ENCODE results near the gene POLN.

POLN gene

GRCh38 chr4:2070421-2071251 lies 171.3 kb downstream of the POLN start:
- DNase-seq (ENCODE audit: low read depth), result no peak

- no peak for DNase-seq (ENCODE audit: low read depth)
Observed at GRCh38 chr4:2069986-2070385, 171.9 kb downstream of the POLN start.

- no peak for DNase-seq (ENCODE audit: low read depth)
Observed at GRCh38 chr4:2069161-2069971, 172.6 kb downstream of the POLN start.

GRCh38 chr4:2068566-2068965 lies 173.4 kb downstream of the POLN start:
- no peak for DNase-seq (ENCODE audit: low read depth)

GRCh38 chr4:2068198-2068470 lies 173.8 kb downstream of the POLN start:
- no peak for DNase-seq (ENCODE audit: low read depth)

GRCh38 chr4:2067446-2068197 lies 174.3 kb downstream of the POLN start:
- no peak for DNase-seq (ENCODE audit: low read depth)

DNA sequence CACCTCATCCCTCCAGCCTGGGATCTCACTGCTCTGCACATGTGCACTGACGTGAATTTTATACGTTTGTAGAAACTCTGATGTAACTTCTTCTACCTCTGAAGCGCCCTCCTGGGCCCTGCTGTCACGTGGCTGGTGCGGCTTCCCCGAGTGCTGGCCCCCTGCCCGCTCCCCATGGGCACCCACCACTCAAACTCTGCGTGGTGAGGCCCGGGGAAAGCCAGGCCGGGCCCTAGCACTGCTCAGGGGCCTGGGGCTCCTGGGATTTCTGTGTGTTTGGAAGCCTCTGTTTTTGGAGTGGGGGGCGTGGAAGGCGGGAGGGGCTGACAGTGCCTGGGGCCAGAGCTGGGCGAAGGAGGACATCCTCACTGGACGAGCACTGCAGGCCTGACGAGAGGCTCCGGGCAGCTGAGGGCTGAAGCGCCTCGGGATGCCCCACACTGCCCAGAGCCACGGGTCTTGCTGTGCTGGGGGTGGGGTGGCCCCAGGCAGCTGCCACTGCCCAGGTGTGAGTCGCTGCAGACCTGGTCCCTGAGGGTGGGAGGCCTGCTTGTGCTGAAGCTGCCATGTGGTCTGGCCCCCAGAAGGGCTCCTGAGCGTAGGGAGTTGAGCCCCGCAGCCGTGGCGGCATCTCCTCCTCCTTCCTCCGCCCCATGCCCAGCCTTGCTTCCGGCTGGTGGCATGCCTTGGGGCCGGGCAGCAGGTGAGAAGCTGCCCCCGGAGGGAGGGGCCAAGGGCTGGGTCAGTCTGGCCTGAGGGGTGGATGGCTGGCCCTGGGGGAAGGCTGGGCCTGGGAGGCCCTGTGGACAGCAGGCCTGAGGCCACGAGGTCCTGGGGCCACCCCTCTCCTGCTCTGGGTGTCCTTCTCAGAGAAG lies 175.1 kb downstream of the POLN start:
- no peak for DNase-seq (ENCODE audit: low read depth)

DNA sequence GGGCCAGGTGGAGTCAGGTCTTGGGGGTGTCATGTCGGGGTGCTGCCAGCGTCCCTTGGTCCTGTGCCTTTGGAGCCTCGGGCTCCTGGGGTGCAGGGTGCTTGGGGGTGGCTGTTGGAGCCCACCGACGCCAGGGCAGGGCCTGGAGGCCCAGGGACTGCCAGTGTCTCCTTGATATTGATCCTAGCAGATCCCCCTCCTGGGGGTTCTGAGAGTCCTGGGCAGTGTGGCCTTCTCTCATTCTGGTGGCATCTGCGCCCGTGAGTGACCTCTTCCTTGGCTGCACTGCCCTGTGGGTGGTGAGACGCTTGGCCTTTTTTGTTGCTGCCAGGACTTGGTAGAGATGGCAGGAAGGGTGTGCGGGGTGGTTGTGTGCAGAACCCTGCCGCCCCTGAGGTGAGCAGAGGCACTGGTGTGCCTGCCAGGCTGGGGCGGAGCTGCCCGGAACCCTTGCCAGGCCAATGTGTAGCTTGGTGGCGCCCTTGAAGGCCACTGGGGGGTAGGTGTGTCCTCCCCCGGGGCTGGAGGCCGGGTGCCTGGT lies 175.8 kb downstream of the POLN start:
- no peak for DNase-seq (ENCODE audit: low read depth)

DNA sequence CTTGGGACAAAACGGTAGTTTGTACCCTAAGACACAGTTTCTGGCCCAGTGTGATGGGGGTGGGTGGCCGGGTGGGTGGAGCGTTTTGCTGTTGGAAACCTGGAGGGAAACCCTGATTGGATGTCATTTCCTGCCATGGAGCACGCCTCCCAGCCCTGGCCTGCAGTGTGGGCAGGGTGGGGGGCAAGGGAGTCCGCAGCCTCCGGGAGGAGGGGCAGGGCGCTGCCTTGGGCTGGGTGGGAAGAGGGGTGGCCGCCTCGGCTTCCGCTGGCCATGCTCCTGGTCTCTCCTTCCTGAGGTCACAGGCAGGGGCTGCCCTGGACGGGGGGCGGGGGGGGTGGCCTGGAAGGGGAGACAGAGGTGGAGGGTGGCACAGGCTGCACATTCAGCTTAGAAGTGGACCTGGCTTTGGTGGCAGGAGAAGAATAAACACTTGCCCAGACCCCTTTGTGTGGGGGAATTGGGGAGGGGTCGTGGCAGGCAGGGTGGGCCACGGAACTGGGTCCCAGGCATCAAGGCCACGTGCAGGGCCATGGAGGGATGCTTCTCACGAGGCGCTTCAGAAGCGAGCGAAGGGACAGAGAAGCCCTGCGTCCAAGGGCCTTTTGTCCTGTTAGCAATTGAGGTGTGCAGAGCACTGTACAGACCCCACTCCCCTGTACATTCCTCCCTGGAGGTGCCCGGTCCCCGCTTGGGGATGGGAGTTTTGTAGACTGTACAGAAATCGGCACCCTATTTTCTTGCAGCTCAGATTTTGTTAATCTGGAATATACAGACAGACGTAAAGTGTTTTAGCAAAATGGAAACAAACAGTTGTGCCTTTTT lies 176.6 kb downstream of the POLN start:
- no peak for DNase-seq (ENCODE audit: low read depth)

DNA sequence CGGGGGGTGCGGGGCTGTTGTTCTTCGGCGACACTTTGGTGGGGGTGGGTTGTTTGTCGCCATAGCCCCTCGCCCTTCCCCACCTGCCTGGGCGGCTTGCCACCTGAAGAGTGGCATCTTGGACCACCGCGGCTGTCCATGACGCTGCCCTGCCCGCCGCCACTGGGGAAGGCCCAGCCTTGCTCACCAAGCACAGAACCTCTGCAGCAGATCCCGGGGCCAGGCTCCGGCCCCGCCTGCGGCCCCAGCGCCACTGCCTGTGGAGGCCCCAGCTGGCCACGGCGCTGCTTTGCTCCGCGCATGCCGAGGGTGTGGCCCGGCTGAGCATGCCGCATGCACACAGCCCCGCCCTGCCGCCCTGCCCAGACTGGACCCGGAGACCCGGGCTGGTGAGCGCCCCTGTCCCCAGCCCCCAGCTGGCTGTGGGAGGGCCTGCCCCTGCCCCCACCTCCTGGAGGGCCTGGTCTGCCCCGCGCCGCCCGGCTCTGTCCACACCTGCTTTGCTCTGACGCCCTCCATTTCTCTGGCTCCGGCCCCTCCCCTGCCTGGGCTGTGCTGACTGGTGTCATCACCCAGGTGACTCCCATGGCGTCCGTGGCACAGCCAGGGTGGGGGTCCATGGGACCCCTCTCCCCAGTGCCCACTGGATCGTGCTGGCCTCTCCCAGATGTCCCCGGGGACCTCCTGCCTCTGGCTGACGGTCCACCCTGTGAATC lies 177.5 kb downstream of the POLN start:
- DNase-seq (ENCODE audit: low read depth), result no peak

GRCh38 chr4:2063557-2064275 lies 178.2 kb downstream of the POLN start:
- no peak for DNase-seq (ENCODE audit: low read depth)

- DNase-seq (ENCODE audit: low read depth), result no peak
Observed at GRCh38 chr4:2062808-2063524, 179.0 kb downstream of the POLN start.

DNA sequence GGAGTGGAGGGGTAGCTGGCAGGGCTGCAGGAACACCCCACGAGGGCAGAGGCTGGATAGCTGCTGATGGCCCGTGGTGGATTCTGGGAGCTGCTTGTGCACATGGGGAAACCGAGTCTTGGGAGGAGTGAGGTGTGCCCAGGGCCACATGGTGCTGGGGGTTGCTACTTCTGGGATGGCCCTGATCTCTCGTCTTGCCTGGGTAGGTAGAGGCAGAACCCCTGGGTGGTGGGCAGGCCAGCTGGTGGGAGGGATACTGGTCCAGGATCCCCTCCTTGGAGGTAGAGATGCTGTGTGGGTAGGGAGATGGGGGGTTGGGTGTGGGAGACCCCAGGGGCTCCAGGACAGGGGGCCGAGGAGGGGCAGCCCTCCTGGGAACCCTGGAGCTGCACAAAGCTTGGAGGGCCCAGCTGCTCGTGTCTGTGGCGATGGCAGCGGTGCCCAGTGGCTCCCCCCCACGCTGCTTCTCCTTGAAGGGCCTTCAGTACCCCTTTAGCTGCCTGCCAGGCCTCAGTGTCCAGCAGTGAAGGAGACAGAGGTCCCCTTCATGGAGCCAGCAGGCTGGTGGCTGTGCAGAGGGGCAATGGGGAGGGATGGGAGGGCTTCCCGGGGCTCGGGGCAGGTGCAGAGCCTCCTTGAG lies 179.6 kb downstream of the POLN start:
- DNase-seq (ENCODE audit: low read depth), result no peak

GRCh38 chr4:2061186-2062131 lies 180.5 kb downstream of the POLN start:
- no peak for DNase-seq (ENCODE audit: low read depth)

DNA sequence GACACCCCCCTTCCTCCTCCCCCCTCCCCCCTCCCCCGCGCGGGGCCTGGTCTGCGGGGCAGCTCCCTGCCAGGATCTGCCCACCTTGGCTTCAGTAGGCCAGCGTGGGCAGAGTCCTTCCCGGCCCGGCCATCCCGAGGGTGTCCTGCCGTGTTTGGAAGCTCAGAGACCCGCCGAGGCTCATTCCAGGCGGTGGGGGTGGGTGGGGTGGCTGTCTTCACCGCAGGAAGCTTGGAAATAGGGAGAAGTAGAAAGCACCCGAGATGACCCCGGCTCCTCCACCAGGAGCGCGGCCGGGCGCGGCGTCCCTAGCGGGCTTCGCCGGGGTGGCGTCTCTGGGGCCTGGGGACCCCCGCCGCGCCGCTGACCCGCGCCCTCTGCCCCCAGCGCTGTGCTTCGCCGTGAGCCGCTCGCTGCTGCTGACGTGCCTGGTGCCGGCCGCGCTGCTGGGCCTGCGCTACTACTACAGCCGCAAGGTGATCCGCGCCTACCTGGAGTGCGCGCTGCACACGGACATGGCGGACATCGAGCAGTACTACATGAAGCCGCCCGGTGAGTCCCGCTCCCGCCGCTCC lies 181.2 kb downstream of the POLN start:
- no peak for DNase-seq (ENCODE audit: low read depth)

DNA sequence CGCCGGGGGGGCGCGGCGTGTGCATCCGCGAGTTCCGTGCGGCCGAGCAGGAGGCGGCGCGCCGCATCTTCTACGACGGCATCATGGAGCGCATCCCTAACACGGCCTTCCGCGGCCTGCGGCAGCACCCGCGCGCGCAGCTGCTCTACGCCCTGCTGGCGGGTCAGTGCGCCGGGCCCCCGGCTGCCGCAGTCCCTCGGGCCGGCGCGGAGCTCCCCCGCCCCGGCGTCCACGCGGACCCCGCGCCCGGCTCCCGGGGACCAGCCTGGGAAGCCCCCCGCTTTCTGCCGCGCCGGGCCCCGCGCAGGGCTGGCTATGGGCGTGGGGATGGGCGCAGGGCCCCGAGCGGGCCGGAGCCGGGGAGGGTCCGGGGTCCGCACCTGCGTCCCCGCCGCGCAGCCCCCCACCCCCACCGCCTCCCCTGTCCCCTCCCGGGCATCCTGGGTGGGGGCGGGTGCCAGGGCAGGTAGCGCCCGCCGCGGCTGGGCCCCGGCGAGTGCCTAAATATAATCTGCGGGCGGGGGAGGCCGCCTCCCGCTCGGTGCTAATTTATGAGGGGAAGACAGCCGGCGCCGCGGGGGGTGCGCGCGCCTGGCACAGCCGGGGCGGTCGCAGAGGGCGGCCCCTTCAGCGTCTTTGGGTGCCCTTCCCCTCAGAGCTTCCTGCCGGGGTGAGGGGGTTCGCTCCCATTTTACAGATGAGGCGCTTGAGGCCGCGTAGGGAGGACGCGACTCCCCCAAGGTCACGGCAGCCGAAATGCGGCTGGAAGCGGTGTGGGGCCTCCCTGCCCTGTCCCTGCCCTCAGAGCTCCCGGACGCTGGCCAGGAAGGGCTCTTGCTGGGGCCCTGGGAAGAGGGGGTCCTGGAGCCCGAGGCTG lies 182.0 kb downstream of the POLN start:
- no peak for DNase-seq (ENCODE audit: low read depth)
